GM12878 (cell line): ENCODE data around the gene ALAD. TPM values are rescaled to one million over a fixed set of nuclear protein-coding genes. Genes with fewer than 3 reads are reported as not detected.
A peak's percentile ranks its signal among the peaks of the same experiment; 100 is the strongest.

Source experiments
- ATAC-seq: fragments of 200-7000 bp; cut with Tn5 transposase; 3 replicates; pipeline ENCODE4 v1.9.1; 2020; ENCODE audit warnings: mild to moderate bottlenecking, moderate library complexity
- BruUV-seq: library from RNA; stranded (reverse); fragments of 400-500 nt; replicated peaks from 2 replicates; lab custom pipeline; 2021; lab: Mats Ljungman, UMichigan
- CTCF ChIA-PET: fragments of 300-600 bp; sonication (Branson Sonifier 250); formaldehyde crosslinking; extraction: SDS; loops from one replicate; lab custom pipeline; 2021; ENCODE audit warnings: inconsistent platforms; lab: Yijun Ruan, JAX
- POLR2A ChIA-PET: fragments of 350-600 bp; formaldehyde crosslinking; extraction: SDS; loops from one replicate; lab custom pipeline; 2021; ENCODE audit warnings: inconsistent platforms; lab: Charles Lee
- RAD21 ChIA-PET: fragments of 300-600 bp; sonication (Branson Sonifier 250); formaldehyde crosslinking; loops from one replicate; lab custom pipeline; 2023; ENCODE audit warnings: antibody characterized with exemption; ENCODE audit not compliant: unreplicated experiment; lab: Charles Lee
- SMC1A ChIA-PET: fragments of 300-600 bp; sonication (Branson Sonifier 250); formaldehyde crosslinking; loops from one replicate; lab custom pipeline; 2023; ENCODE audit not compliant: unreplicated experiment, uncharacterized antibody; lab: Charles Lee
- DNase-seq: peaks from one replicate; pipeline ENCODE4 v3.0.0-alpha.2; 2011; ENCODE audit warnings: low read depth, low spot score
- FAIRE-seq: peaks from 3 replicates; lab custom pipeline; 2011; peaks lifted over from hg19 to GRCh38; lab: Jason Lieb, UNC
- H2AFZ ChIP-seq: 2 replicates; pipeline ENCODE4 v1.6.0; 2011; ENCODE audit warnings: low read depth, low read length, control low read depth; ENCODE audit not compliant: control insufficient read depth
- H3K27ac ChIP-seq: 2 replicates; pipeline ENCODE4 v1.5.1; 2011; ENCODE audit warnings: control low read depth; ENCODE audit not compliant: control insufficient read depth, insufficient read depth
- H3K27me3 ChIP-seq, 2 experiments: replicated peaks in 1 of 2; 2 replicates each; pipeline versions ENCODE4 v1.6.0 to v1.6.1; 2011; ENCODE audit warnings: low read length in 1 of 2; ENCODE audit not compliant: control insufficient read depth in 2 of 2, insufficient read depth in 2 of 2
- H3K36me3 ChIP-seq, 2 experiments: 2 replicates each; pipeline ENCODE4 v1.5.1; 2011; ENCODE audit warnings: low read length in 1 of 2; ENCODE audit not compliant: control insufficient read depth in 2 of 2, insufficient read depth in 2 of 2
- H3K4me1 ChIP-seq: 2 replicates; pipeline ENCODE4 v1.6.1; 2011; ENCODE audit warnings: mild to moderate bottlenecking, low read length, moderate library complexity, mixed read lengths; ENCODE audit not compliant: control insufficient read depth, insufficient read depth
- H3K4me2 ChIP-seq: 2 replicates; pipeline ENCODE4 v1.6.0; 2011; ENCODE audit warnings: control low read depth; ENCODE audit not compliant: control insufficient read depth, insufficient read depth
- H3K4me3 ChIP-seq: fragments of 200-600 bp; sonication (generic); 2 replicates; pipeline ENCODE4 v1.5.1; 2016
- H3K79me2 ChIP-seq: 2 replicates; pipeline ENCODE4 v1.6.0; 2011; ENCODE audit warnings: low read length; ENCODE audit not compliant: control insufficient read depth, insufficient read depth
- H3K9ac ChIP-seq: 2 replicates; pipeline ENCODE4 v1.8.0; 2011; ENCODE audit warnings: low read length, control low read depth, mixed read lengths; ENCODE audit not compliant: control insufficient read depth, insufficient read depth
- H3K9me3 ChIP-seq: replicated peaks from 3 replicates; pipeline ENCODE4 v1.5.1; 2011; ENCODE audit warnings: mild to moderate bottlenecking, low read length; ENCODE audit not compliant: control insufficient read depth, insufficient read depth
- H4K20me1 ChIP-seq: 2 replicates; pipeline ENCODE4 v1.6.0; 2011; ENCODE audit not compliant: control insufficient read depth, insufficient read depth
- EED ChIP-seq: sonication (generic); IDR thresholded peaks from 2 replicates; pipeline ENCODE4 v1.6.1; 2016; ENCODE audit warnings: antibody characterized with exemption, low read depth
- IKZF2 ChIP-seq, 2 experiments: fragments of 450-650 bp; IDR thresholded peaks; 2 replicates each; pipeline ENCODE4 v1.6.1; 2017; ENCODE audit warnings: mild to moderate bottlenecking in 2 of 2, moderate library complexity in 2 of 2
- IRF5 ChIP-seq: fragments of 450-650 bp; IDR thresholded peaks from 2 replicates; pipeline ENCODE4 v1.6.1; 2017; ENCODE audit warnings: borderline replicate concordance
- JUND ChIP-seq: IDR thresholded peaks from 2 replicates; pipeline ENCODE4 v1.6.1; 2012; ENCODE audit warnings: low read depth, mild to moderate bottlenecking, low read length, improper control_type of control experiment, moderate library complexity
- SMC3 ChIP-seq: IDR thresholded peaks from 2 replicates; pipeline ENCODE4 v1.6.1; 2011; ENCODE audit warnings: low read length, improper control_type of control experiment, borderline replicate concordance
- SP1 ChIP-seq: IDR thresholded peaks from one replicate; pipeline ENCODE4 v1.6.1; 2011; ENCODE audit warnings: low read depth, low read length
- ZNF217 ChIP-seq: fragments of 450-650 bp; IDR thresholded peaks from 2 replicates; pipeline ENCODE4 v1.6.1; 2017; ENCODE audit warnings: antibody characterized with exemption, mild to moderate bottlenecking
- WGBS: methylation state at CpG from one replicate; pipeline ENCODE4 v1.1.6; 2016; ENCODE audit warnings: low lambda C conversion rate; ENCODE audit not compliant: insufficient replicate concordance, insufficient coverage; ENCODE audit errors: missing lambda C conversion rate; 5-methylcytosine and 5-hydroxymethylcytosine counted together
- in situ Hi-C: fragments of 300-500 bp; cut with MboI; formaldehyde crosslinking; loops from 9 replicates; pipeline ENCODE4 v1.14.3; 2018; ENCODE audit warnings: mixed read lengths
- intact Hi-C: fragments of 100-400 bp; cut with micrococcal nuclease; formaldehyde crosslinking; loops from one replicate; pipeline ENCODE4 v1.14.2; 2022; ENCODE audit not compliant: unreplicated experiment
- polyA plus RNA-seq, 11 experiments: library from polyadenylated mRNA; depleted of rRNA in 4 of 11; unstranded in 6 of 11; stranded (reverse) in 5 of 11; fragments of >200 nt; fragmentation: Nextera tagmentation in 4 of 11; fragmentation: Illumina TruSeq in 1 of 11; extraction: Ambion mirVana in 4 of 11; extraction: Trizol in 1 of 11; gene quantifications; 1 replicate in 1 of 11; 2 replicates in 10 of 11; pipeline versions ENCODE4 v1.2.1 to v1.2.3, GENCODE V29; 2011 to 2016; ENCODE audit warnings: inconsistent platforms in 2 of 11, missing spikeins in 2 of 11, low read depth in 1 of 11
- total RNA-seq, 4 experiments: library from RNA; depleted of rRNA in 3 of 4; stranded (reverse); fragments of >200 nt in 3 of 4; fragmentation: Illumina TruSeq in 1 of 4; extraction: Trizol in 1 of 4; gene quantifications; 2 replicates each; pipeline versions ENCODE4 v1.2.1 to v1.2.3, GENCODE V29; 2013 to 2021

ALAD gene
- total and polyA plus RNA-seq, 10 of the 15 experiments (the other 5 are each of a cell fraction or from before 2014, with no cell fraction given) = 2.4 to 21.6 (median 12.9) TPM

- no peak for TF ChIP-seq JUND
- no peak for TF ChIP-seq SP1
- TF ChIP-seq IRF5 = no peak
- no peak for TF ChIP-seq SMC3
- no peak for TF ChIP-seq ZNF217
- peak; percentile 46; the same call in 1 of the 2 replicates for TF ChIP-seq EED
- no peak for TF ChIP-seq IKZF2 (IDR thresholded peaks at IDR 0.05)
- no peak overlapping the region for H2AFZ ChIP-seq
- WGBS = 0% methylated on average over 1 of the region's 1 CpG
Measured at GRCh38 chr9:113352411-113352810, 48.7 kb downstream of the ALAD start.

More at GRCh38 chr9:113352411-113352810, 48.7 kb downstream of the ALAD start:
- H3K4me3 ChIP-seq = no peak overlapping the region
- no peaks in the 10 kb centered on the region; a peak in 2 of 4 replicates for H3K27me3 ChIP-seq
- DNase-seq = no peak
- H3K27ac ChIP-seq = no peak overlapping the region
- in situ Hi-C loops (no loop called here), intact Hi-C loops (no loop called here)
- BruUV-seq = no TSS peak
- no peaks in the 10 kb centered on the region for H3K9me3 ChIP-seq
- ChIA-PET SMC1A (interaction anchor here (0.6 kb wide), 2 partner anchors 26 to 125 kb away, joined by 3 read pairs; no protein-coding TSS in a partner anchor), CTCF (interaction anchor here (1.1 to 1.4 kb wide), 2 partner anchors 49 to 78 kb away, joined by 4 to 5 read pairs; partner anchors contain the start of genes ALAD, CDC26 and PRPF4), POLR2A (no interaction called here), RAD21 (interaction anchor here (1.4 kb wide), 1 partner anchor 49 kb away, joined by 4 read pairs; the partner anchor contains the start of gene ALAD)
- FAIRE-seq = no peak
- H3K4me2 ChIP-seq = no peak overlapping the region
- H3K79me2 ChIP-seq = no peaks in the 10 kb centered on the region
- ATAC-seq = no peak; the same call in 2 of the 3 replicates
- H3K9ac ChIP-seq = no peak overlapping the region
- no peaks in the 10 kb centered on the region for H3K36me3 ChIP-seq
- H4K20me1 ChIP-seq = no peaks in the 10 kb centered on the region
- H3K4me1 ChIP-seq = peaks cover 19% of the 10 kb centered on the region
